Fibroblast of the aortic adventitia (primary cell): ENCODE measurements around the gene TGM6. TPM values are rescaled to one million over a fixed set of nuclear protein-coding genes. Genes with fewer than 3 reads are reported as not detected.
"Not testable (repeated sequence)": the region's sequence is repeated elsewhere in the genome, so short reads cannot be mapped to it uniquely, and the experiment has no call there.

Experiments
- DNase-seq: peaks from one replicate; pipeline ENCODE4 v3.0.0-alpha.2; 2010; ENCODE audit warnings: low read depth
- H3K4me3 ChIP-seq: 2 replicates; pipeline ENCODE4 v1.5.1; 2011; ENCODE audit warnings: low read depth, mild to moderate bottlenecking, control low read depth, low read length, moderate library complexity
- total RNA-seq: library from RNA; depleted of rRNA; stranded (reverse); fragments of >200 nt; gene quantifications from 2 replicates; pipeline ENCODE4 v1.2.3, GENCODE V29; 2012; ENCODE audit warnings: low replicate concordance
- TF ChIP-seq, protein P1 (sequence below): IDR thresholded peaks from 2 replicates; pipeline ENCODE4 v1.5.1; 2011; ENCODE audit warnings: mild to moderate bottlenecking, low read length, control low read depth, inconsistent platforms; ENCODE audit not compliant: insufficient read depth

The TGM6 gene
- total RNA-seq, 1 donor: not detected

DNA sequence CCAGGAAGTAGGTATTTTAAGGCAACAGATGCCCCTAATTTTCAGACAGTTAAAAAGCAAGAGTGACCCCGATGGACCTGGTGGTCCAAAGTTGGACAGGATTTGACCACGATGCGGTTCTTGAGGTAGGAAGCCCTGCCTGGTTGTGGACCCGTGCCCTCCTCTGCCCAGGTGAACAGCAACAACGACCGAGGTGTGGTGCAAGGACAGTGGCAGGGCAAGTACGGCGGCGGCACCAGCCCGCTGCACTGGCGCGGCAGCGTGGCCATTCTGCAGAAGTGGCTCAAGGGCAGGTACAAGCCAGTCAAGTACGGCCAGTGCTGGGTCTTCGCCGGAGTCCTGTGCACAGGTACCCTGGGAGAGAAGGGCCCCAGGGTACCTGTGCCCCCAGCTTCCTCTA lies 18.7 kb downstream of the TGM6 start:
- H3K4me3 ChIP-seq: no peak overlapping the region
- TF ChIP-seq, protein P1, sequence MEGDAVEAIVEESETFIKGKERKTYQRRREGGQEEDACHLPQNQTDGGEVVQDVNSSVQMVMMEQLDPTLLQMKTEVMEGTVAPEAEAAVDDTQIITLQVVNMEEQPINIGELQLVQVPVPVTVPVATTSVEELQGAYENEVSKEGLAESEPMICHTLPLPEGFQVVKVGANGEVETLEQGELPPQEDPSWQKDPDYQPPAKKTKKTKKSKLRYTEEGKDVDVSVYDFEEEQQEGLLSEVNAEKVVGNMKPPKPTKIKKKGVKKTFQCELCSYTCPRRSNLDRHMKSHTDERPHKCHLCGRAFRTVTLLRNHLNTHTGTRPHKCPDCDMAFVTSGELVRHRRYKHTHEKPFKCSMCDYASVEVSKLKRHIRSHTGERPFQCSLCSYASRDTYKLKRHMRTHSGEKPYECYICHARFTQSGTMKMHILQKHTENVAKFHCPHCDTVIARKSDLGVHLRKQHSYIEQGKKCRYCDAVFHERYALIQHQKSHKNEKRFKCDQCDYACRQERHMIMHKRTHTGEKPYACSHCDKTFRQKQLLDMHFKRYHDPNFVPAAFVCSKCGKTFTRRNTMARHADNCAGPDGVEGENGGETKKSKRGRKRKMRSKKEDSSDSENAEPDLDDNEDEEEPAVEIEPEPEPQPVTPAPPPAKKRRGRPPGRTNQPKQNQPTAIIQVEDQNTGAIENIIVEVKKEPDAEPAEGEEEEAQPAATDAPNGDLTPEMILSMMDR: no peak
- no peak for DNase-seq

DNA sequence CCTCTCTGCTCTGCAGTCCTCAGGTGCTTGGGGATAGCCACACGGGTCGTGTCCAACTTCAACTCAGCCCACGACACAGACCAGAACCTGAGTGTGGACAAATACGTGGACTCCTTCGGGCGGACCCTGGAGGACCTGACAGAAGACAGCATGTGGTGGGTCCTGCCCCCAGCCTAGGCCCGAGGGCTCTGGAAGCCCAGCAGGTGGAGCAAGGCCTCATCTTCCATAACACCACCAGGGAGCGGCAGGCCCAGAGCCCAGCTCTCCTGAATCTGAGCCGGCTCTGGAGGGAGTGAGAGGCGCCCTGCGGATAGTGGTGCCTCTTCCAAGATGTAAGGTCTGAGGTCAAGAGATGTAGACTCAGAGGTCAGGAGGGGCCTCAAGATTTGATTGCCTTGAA lies 19.6 kb downstream of the TGM6 start:
- TF ChIP-seq, protein P1: no peak
- H3K4me3 ChIP-seq: no peak overlapping the region
- DNase-seq: no peak

DNA sequence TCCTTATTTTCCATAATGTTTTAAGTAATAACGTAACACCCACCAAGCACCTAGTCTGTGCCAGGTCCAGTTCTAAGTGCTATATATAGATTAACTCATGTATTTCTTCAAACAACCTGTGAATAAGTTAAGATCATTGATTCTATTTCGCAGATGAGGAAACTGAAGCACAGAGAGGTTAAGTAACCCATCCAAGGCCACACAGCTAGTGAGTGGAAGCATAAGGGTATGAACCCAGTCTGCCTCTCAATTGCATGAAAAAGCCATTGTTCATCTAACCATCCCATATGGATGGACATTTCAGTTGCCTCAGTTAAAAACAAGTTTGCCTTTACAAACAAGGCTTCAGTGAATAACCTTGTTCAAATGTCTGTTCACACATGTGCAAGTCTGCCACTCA lies 20.8 kb downstream of the TGM6 start:
- TF ChIP-seq, protein P1: no peak
- DNase-seq: no peak
- no peak overlapping the region for H3K4me3 ChIP-seq

DNA sequence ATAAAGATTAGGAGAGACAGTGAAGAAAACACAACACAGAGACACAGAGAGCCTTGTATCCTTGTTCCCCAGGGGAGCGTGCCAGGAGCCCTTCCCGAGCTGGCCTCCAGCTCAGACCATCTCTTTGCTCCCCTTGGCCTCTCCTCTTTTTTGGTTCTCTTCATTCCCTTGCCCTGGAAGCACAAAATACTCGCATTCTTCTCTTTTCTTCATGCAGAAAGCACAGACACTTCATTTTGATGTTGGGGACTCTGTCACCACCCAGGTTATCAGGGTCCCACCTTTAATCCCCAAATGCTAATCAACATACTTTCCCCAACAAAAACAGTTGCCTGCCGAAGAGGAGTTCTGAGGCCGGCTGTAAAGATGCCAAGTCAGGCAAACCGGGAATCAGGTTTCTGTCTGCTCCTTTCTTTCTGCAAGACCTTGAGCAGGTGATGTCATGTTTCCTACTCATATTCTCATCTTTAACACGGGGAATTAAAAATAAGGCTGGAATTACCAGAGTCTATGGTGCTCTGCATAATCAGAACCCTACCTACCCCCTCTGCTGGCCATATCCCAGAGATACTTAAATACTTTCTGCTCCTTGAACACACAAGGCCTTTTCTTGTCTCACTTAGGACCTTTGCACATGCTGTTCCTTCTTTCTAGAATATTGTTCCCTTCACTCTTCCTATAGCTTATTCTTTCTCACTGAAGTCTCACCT lies 21.7 kb downstream of the TGM6 start:
- peak; percentile 66 for DNase-seq
- TF ChIP-seq, protein P1: peak; percentile 47
- H3K4me3 ChIP-seq: no peak overlapping the region

DNA sequence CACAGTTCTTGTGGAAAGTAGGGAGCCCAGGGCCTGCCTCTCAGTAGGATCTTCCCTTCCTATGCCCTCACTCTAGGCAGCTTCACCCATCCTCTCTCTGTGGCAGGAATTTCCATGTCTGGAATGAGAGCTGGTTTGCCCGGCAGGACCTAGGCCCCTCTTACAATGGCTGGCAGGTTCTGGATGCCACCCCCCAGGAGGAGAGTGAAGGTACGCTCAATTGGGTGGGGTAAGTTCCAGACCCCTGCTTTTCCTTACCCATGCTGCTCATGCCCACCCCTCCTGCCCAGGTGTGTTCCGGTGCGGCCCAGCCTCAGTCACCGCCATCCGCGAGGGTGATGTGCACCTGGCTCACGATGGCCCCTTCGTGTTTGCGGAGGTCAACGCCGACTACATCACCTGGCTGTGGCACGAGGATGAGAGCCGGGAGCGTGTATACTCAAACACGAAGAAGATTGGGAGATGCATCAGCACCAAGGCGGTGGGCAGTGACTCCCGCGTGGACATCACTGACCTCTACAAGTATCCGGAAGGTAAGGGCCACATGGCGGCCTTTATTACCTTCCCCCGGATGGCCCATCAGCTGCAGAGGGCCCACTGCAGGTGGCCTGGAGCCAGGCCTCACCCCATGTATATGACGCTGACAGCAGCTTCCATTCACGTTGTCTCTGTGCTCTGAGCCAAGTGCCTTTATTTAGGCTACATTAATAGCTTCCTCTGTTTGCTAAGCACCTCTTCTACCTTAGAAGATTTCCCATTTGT lies 22.8 kb downstream of the TGM6 start:
- no peak for DNase-seq

DNA sequence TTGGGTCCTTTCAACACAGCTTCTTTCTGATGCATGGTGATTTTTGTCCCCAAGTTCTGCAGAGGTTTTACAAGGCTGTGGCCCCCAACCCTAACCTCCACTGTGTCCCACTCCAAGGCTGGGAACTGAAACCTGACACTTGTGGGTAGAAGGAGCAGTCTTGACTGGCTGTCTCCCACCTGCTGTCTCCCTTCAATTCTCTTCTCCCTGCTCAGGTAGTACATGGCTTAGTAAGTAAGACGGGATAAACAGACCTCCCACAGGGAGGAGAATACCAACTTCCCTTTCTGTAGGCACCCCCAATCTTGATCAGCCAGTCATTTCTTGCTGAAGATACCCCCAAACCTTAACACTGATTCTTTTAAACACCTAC lies 25.0 kb downstream of the TGM6 start:
- H3K4me3 ChIP-seq: no peak overlapping the region
- no peak for DNase-seq
- TF ChIP-seq, protein P1: no peak

More for the DNA sequence above, 22.8 kb downstream of the TGM6 start:
- H3K4me3 ChIP-seq: no peak overlapping the region
- TF ChIP-seq, protein P1: no peak

DNA sequence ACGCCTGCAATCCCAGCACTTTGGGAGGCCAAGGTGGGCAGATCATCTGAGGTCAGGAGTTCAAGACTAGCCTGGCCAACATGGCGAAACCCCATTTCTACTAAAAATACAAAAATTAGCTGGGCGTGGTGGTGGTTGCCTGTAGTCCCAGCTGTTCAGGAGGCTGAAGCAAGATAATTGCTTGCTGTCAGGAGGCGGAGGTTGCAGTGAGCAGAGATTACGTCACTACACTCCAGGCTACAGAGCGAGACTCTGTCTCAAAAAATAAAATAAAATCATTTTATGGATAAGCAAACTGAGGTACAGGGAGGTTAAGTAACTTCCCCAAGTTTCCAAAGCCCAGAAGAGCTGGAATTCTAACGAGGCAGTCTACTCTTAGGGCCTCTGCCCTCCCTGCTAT lies 26.7 kb downstream of the TGM6 start:
- not testable (repeated sequence) for DNase-seq, H3K4me3 ChIP-seq
